HepG2 (cell line): ENCODE measurements around the gene CAMTA2. TPM values are rescaled to one million over a fixed set of nuclear protein-coding genes. Genes with fewer than 3 reads are reported as not detected.
A peak's percentile ranks its signal among the peaks of the same experiment; 100 is the strongest.

Experiments used
- CC2D1A ChIP-seq: sonication (generic); formaldehyde crosslinking; IDR thresholded peaks from 2 replicates; pipeline ENCODE4 v1.8.1; 2023; ENCODE audit warnings: mild to moderate bottlenecking, missing genetic modification reagents
- HNF1A ChIP-seq, 2 experiments: sonication (generic) in 1 of 2; formaldehyde crosslinking in 1 of 2; IDR thresholded peaks; 2 replicates each; pipeline versions ENCODE4 v1.4.0 to v1.6.1; 2016 to 2020; ENCODE audit warnings: borderline replicate concordance in 1 of 2, low read depth in 1 of 2, mild to moderate bottlenecking in 1 of 2, missing genetic modification reagents in 1 of 2
- MEIS1 ChIP-seq: sonication (generic); formaldehyde crosslinking; IDR thresholded peaks from 2 replicates; pipeline ENCODE4 v1.9.0; 2021; ENCODE audit warnings: mild to moderate bottlenecking, missing genetic modification reagents, moderate library complexity, borderline replicate concordance
- NR2F6 ChIP-seq, 2 experiments: IDR thresholded peaks; 2 replicates each; pipeline ENCODE4 v1.6.1; 2016; ENCODE audit warnings: antibody characterized with exemption in 1 of 2, mild to moderate bottlenecking in 1 of 2
- RNF2 ChIP-seq: fragments of 450-650 bp; conservative IDR thresholded peaks from 2 replicates; pipeline ENCODE4 v1.6.1; 2016; ENCODE audit warnings: low read depth
- ZBTB40 ChIP-seq, 2 experiments: fragments of 450-650 bp in 1 of 2; sonication (generic) in 1 of 2; formaldehyde crosslinking in 1 of 2; IDR thresholded peaks; 2 replicates each; pipeline versions ENCODE4 v1.6.1 to v1.8.0; 2016 to 2022; ENCODE audit warnings: antibody characterized with exemption in 1 of 2, mild to moderate bottlenecking in 1 of 2, missing genetic modification reagents in 1 of 2
- polyA plus RNA-seq, 8 experiments: library from polyadenylated mRNA; depleted of rRNA in 3 of 8; stranded (reverse) in 7 of 8; unstranded in 1 of 8; fragments of >200 nt; fragmentation: Illumina TruSeq in 4 of 8; extraction: Trizol in 4 of 8; gene quantifications; 2 replicates each; pipeline versions ENCODE4 v1.2.1 to v1.2.3, GENCODE V29; 2011 to 2016; ENCODE audit warnings: low read depth in 4 of 8, missing spikeins in 1 of 8, mixed read lengths in 1 of 8; ENCODE audit not compliant: insufficient read depth in 1 of 8
- total RNA-seq, 5 experiments: library from RNA; depleted of rRNA; stranded (reverse); fragments of >200 nt; fragmentation: Illumina TruSeq; extraction: Trizol; gene quantifications; 2 replicates each; pipeline ENCODE4 v1.2.3, GENCODE V29; 2016; ENCODE audit warnings: low read depth in 1 of 5
- TF ChIP-seq, protein P1 (sequence below): sonication (generic); formaldehyde crosslinking; IDR thresholded peaks from 2 replicates; pipeline ENCODE4 v1.4.0; 2020; ENCODE audit warnings: missing genetic modification reagents

CAMTA2 gene
- total and polyA plus RNA-seq, 2 of the 13 experiments (the other 11 are each of a cell fraction or from before 2014, with no cell fraction given), result 4.1 to 7.1 TPM

DNA sequence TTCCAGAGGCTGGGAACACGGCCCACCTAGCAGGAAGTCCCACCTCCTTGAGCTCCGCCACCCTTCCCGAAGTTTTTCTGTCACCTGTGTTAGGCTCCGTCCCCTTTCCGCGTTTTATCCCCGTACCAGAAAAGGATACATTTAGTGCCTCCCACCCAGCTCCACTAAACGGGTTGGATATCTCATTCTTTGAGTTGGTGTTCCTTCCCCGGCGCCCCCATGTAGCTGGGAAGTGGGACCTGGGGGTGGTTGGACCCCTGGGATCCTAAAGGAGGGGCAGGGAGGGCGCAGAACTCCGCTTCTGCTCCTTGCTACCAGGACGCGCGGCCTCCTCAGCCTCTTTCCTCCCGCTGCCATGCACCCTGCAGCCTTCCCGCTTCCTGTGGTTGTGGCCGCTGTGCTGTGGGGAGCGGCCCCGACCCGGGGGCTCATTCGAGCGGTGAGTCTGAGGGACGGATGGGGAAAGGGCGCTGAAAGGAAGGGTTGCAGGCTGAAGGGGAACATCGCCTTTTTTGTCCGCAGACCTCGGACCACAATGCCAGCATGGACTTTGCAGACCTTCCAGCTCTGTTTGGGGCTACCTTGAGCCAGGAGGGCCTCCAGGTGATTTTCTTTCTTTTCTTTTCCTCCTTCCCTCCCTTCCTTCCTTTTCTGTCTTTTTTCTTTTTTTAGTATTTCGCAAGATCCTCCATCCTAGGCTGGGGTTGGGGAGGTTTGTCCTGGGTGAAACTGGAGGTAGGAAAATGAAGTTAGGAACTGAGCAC, 46.7 kb downstream of the CAMTA2 start (continued):
- TF ChIP-seq ZBTB40 (IDR thresholded peaks at IDR 0.05) (no peak; the same call in 1 of the 2 replicates), ZBTB40 (CRISPR knock-in tag; IDR thresholded peaks at IDR 0.05) (no peak), RNF2 (no peak), MEIS1 (CRISPR knock-in tag) (0 out of 2 replicates have a peak, but pooled peaks have one; percentile 30), NR2F6 (IDR thresholded peaks at IDR 0.05) (no peak), NR2F6 (CRISPR knock-in tag; IDR thresholded peaks at IDR 0.05) (no peak), HNF1A (IDR thresholded peaks at IDR 0.05; ENCODE audit: low read depth) (no peak), HNF1A (CRISPR knock-in tag; IDR thresholded peaks at IDR 0.05; ENCODE audit: borderline replicate concordance) (no peak), CC2D1A (CRISPR knock-in tag) (no peak)
- TF ChIP-seq, protein P1, sequence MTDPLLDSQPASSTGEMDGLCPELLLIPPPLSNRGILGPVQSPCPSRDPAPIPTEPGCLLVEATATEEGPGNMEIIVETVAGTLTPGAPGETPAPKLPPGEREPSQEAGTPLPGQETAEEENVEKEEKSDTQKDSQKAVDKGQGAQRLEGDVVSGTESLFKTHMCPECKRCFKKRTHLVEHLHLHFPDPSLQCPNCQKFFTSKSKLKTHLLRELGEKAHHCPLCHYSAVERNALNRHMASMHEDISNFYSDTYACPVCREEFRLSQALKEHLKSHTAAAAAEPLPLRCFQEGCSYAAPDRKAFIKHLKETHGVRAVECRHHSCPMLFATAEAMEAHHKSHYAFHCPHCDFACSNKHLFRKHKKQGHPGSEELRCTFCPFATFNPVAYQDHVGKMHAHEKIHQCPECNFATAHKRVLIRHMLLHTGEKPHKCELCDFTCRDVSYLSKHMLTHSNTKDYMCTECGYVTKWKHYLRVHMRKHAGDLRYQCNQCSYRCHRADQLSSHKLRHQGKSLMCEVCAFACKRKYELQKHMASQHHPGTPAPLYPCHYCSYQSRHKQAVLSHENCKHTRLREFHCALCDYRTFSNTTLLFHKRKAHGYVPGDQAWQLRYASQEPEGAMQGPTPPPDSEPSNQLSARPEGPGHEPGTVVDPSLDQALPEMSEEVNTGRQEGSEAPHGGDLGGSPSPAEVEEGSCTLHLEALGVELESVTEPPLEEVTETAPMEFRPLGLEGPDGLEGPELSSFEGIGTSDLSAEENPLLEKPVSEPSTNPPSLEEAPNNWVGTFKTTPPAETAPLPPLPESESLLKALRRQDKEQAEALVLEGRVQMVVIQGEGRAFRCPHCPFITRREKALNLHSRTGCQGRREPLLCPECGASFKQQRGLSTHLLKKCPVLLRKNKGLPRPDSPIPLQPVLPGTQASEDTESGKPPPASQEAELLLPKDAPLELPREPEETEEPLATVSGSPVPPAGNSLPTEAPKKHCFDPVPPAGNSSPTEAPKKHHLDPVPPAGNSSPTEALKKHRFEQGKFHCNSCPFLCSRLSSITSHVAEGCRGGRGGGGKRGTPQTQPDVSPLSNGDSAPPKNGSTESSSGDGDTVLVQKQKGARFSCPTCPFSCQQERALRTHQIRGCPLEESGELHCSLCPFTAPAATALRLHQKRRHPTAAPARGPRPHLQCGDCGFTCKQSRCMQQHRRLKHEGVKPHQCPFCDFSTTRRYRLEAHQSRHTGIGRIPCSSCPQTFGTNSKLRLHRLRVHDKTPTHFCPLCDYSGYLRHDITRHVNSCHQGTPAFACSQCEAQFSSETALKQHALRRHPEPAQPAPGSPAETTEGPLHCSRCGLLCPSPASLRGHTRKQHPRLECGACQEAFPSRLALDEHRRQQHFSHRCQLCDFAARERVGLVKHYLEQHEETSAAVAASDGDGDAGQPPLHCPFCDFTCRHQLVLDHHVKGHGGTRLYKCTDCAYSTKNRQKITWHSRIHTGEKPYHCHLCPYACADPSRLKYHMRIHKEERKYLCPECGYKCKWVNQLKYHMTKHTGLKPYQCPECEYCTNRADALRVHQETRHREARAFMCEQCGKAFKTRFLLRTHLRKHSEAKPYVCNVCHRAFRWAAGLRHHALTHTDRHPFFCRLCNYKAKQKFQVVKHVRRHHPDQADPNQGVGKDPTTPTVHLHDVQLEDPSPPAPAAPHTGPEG (CRISPR knock-in tag), result no peak
